ENCODE data around the gene PIAS1.
"Not testable (repeated sequence)": the region's sequence is repeated elsewhere in the genome, so short reads cannot be mapped to it uniquely, and the experiment has no call there.

PIAS1 gene

GRCh38 chr15:68218847-68219798, 165.0 kb downstream of the PIAS1 start:
- DNase-seq (ENCODE audit: low spot score) = no peak

DNA sequence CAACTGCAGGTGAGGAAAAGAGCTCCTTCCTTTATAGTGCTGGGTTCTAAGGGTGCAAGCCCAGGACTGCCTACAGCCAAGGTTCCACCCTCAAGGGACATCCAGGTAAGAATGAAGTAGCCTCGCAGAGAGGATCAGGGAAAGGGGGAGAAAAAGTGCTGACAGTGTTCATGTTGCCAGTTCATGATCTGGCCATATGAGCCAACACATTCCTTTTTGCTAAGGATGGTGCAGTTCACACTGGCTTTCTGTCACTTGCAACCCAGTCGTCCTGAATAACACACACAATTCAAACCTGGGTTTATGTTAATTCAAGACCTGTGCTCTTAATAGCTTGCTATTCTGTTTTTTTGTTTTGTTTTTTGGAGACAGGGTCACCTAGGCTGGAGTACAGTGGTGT, 166.4 kb downstream of the PIAS1 start:
- DNase-seq (ENCODE audit: low spot score) = no peak

DNA sequence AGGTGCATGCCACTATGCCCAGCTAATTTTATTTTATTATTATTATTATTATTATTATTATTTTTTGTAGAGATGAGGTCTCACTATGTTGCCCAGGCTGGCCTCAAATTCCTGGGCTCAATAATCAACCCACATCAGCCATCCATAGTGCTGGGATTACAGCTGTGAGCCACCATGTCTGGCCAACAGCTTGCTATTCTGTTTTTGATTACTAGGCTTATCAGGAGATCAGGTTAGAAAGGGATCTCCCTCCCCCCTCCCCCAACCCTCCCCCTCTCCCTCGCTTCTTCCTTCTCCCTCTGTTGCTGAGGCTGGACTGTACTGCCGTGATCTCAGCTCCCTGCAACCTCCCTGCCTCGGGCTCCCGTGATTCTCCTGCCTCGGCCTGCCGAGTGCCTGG, 166.9 kb downstream of the PIAS1 start:
- no peak for DNase-seq (ENCODE audit: low spot score)

DNA sequence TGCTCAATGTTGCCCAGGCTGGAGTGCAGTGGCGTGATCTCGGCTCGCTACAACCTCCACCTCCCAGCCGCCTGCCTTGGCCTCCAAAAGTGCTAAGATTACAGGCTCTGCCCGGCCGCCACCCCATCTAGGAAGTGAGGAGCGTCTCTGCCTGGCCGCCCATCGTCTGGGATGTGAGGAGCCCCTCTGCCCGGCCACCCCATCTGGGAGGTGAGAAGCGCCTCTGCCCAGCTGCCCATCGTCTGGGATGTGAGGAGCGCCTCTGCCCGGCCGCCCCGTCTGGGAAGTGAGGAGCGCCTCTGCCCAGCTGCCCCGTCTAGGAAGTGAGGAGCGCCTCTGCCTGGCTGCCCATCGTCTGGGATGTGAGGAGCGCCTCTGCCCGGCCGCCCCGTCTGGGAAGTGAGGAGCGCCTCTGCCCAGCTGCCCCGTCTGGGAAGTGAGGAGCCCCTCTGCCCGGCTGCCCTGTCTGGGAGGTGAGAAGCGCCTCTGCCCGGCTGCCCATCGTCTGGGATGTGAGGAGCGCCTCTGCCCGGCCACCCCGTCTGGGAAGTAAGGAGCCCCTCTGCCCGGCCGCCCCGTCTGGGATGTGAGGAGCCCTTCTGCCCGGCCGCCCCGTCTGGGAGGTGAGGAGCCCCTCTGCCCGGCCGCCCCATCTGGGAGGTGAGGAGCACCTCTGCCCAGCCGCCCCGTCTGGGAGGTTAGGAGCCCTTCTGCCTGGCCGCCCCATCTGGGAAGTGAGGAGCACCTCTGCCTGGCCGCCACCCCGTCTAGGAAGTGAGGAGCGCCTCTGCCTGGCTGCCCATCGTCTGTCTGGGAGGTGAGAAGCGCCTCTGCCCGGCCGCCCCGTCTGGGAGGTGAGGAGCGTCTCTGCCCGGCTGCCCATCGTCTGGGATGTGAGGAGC, 167.7 kb downstream of the PIAS1 start:
- DNase-seq (ENCODE audit: low spot score) = not testable (repeated sequence)

GRCh38 chr15:68222432-68222743, 168.3 kb downstream of the PIAS1 start:
- DNase-seq (ENCODE audit: low spot score) = not testable (repeated sequence)

- DNase-seq (ENCODE audit: low spot score) = no peak
Observed at GRCh38 chr15:68223171-68223570, 169.1 kb downstream of the PIAS1 start.

DNA sequence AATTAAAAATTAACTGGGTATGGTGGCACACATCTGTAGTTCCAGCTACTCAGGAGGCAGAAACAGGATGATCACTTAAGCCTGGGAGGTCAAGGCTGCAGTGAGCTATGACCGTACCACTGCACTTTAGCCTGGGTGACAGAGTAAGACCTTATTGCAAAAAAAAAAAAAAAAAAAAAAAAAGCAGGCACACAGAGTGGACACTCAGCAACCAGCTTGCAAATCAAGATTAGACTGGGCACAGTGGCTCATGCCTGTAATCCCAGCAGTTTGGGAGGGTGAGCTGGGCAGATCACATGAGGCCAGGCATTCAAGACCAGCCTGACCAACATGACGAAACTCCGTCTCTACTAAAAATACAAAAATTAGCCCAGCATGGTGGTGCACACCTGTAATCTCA, 170.0 kb downstream of the PIAS1 start:
- no peak for DNase-seq (ENCODE audit: low spot score)

DNA sequence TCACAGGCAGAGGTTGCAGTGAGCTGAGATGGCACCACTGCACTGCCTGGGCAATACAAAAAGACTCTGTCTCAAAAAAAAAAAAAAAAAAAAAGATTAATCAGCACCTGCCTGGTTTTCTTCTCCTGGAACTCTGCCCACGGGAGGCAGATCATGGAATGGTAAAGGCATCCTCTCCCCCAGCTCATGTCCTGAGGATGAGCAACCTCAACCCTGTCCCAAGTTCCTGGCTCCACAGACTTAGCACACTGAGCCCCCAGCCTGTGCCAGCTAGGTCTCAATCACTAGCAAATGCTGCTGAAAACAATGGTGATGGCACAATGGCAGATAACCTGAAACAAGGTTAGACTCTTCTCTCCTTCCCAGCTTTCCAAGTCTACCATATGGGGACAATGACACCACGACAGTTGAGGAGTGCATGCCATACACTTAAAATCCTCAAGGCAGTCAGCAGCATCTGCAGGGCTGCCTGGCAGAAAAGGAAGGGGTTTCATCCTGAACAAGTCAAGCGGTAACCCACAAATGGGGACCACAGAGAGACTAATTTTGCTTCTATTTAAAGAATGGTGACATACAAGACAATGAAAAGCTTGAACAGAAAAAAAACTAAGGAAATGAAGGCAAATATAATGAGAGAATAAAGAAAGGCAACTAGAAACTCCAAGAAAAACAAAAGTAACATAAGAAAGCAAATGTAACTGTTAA, 170.6 kb downstream of the PIAS1 start:
- DNase-seq (ENCODE audit: low spot score) = no peak

DNA sequence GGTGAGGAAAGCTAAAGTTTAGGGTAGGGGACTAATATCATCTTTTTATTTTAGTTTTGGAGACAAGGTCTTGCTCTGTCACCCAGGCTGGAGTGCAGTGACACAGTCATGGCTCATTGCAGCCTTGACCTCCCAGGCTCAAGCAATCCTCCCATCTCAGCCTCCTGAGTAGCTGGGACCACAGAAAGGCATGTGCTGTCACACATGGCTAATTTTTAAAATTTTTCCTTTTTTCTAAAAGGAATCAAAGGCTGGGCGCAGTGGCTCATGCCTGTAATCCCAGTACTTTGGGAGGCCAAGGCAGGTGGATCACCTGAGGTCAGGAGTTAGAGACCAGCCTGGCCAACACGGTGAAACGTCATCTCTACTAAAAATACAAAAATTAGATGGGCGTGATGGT, 171.3 kb downstream of the PIAS1 start:
- not testable (repeated sequence) for DNase-seq (ENCODE audit: low spot score)

DNA sequence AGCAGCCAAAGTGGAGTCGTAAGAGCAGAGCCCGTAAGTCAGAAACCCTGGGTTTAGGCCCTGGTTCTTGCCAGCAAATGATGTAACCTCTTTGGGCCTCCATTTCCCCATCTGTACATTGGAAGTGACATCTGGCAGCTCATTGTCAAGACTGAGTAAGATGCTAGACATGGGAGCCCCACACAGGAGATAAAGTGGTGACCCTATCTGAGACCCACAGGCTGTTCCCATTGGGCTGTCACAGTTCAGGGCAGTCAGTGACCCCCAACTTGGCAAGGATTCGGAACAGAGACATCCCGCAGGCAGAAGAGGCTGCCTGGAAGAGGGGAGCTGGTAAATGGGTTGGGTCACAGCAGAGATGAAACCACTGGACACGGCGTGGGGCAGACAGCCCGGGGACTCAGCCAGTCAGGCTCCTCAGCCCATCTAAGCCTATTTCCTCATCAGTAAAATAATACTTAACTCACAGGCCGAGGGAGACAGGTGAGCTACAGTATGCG, 173.6 kb downstream of the PIAS1 start:
- no peak for DNase-seq (ENCODE audit: low spot score)

- peak; percentile 17 for DNase-seq (ENCODE audit: low spot score)
Observed at GRCh38 chr15:68228143-68228970, 174.2 kb downstream of the PIAS1 start.

- DNase-seq (ENCODE audit: low spot score) = peak; percentile 21
Observed at GRCh38 chr15:68228971-68229385, 174.9 kb downstream of the PIAS1 start.

DNA sequence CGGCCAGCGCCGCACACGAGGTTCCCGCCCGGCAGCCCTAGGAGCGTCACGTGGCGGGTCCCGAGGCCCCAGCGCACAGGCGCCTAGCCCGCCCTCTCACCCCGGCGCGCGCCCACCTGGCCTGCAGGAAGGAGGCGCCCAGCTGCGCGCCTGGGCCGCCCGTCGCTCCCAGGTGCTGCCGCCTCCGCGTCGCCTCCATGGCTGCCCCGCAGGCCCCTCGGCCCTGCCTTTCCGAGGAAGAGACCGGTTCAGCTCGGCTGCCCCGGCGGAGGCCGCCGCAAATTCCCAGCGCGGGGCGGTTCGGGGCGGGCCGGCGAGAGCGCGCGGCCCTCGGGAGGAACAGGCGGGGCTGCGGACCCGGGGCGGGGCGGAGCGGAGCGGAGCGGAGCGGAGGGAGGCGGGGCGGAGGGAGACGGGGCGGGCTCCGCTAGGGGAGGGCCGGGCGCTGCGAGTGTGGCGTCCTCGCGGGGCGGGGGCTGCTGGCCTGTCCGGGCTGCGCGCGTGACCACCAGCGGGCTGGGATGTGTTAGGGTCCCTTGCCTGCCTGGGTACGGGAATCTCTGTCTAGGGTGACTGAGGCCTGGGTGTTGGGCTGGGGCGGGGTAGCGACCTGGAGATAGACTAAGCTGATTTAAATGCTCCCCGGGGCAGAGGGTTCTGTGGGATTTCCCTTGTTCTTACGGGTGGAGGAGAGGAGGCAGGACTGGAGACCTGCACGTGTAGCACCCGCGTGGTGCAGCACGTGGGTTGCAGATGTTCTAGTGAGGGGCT, 175.5 kb downstream of the PIAS1 start, which contains the start of gene CLN6:
Gene CLN6 (minus strand): TSS at position 343 of the 771 bp plus-strand sequence. CDS start 144 bp downstream, at position 199.
- peak; percentile 73 for DNase-seq (ENCODE audit: low spot score)

- no peak for DNase-seq (ENCODE audit: low spot score)
Observed at GRCh38 chr15:68230157-68231100, 176.3 kb downstream of the PIAS1 start.

DNA sequence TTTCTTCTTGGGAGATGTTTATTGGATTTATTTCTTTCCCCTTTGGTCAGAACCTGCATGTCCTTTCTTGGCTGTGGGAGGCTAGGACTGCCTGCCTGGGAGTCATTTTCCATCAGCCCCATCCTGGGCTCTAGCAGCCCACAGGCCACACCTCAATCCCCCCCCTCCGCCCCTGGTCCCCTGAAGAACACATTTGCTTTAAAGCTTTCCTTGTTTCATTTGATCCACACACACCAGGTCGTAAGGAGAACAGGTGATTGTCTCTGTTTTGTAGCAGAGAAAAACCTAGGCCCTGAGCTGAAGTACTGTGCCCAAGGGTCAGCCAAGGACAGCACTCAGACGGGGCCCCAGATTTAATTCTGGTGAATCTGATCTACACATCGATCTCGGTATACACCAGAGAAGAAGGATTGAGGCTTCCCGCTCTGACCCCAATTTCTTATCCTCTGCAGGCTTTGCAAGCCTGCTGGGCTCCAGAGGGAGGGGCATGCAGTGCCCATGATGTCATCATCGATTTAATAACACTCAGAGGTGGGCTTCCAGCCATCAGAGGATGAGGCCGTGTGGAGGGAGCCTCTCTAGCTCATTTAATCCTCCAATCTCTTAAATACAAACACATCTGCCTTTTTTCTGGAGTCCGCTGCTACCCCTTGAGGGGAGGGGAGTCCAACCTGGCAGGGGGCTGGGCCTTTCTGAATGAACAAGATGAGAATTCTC, 177.1 kb downstream of the PIAS1 start:
- DNase-seq (ENCODE audit: low spot score) = no peak

- no peak for DNase-seq (ENCODE audit: low spot score)
Observed at GRCh38 chr15:68232449-68232848, 178.3 kb downstream of the PIAS1 start.

DNA sequence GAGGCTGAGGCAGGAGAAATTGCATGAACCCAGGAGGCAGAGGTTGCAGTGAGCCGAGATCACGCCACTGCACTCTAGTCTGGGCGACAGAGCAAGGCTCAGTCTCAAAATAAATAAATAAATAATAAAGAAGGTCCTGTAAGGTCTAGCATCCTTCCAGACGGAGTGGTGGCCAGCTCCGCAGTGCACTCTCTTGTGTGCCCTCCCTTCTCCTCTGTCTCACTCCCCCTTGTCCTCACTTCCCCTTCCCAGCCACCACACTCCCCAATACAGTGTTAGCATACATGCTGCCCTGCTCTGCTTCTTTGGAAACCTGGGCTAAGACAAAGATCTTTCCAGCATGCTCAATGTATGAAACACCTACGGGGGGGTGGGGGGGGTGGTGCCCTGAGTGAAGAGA, 178.8 kb downstream of the PIAS1 start:
- no peak for DNase-seq (ENCODE audit: low spot score)

GRCh38 chr15:68234060-68234459, 179.9 kb downstream of the PIAS1 start:
- DNase-seq (ENCODE audit: low spot score) = no peak

Measured in SW480 (cell line).